K562 (cell line): ENCODE measurements around the gene PKD1L1.

ENCODE experiments used
- ESRRA ChIP-seq: fragments of 450-650 bp; IDR thresholded peaks from 2 replicates; pipeline ENCODE4 v1.6.1; 2014; ENCODE audit warnings: low read depth, mild to moderate bottlenecking, moderate library complexity, borderline replicate concordance
- MAFK ChIP-seq: IDR thresholded peaks from 2 replicates; pipeline ENCODE4 v1.6.1; 2011; ENCODE audit warnings: low read length, improper control_type of control experiment
- NFATC3 ChIP-seq: fragments of 450-650 bp; IDR thresholded peaks from 2 replicates; pipeline ENCODE4 v1.6.1; 2017; ENCODE audit warnings: mild to moderate bottlenecking
- RBM17 ChIP-seq: fragments of 200-400 bp; formaldehyde crosslinking; IDR thresholded peaks from 2 replicates; pipeline ENCODE4 v1.6.1; 2017; ENCODE audit warnings: low read depth, mild to moderate bottlenecking, low read length, borderline replicate concordance
- RERE ChIP-seq: sonication (generic); formaldehyde crosslinking; IDR thresholded peaks from 2 replicates; pipeline ENCODE4 v1.8.0; 2023; ENCODE audit warnings: missing genetic modification reagents, mild to moderate bottlenecking, borderline replicate concordance
- YY1 ChIP-seq, 3 experiments: IDR thresholded peaks; 2 replicates each; pipeline ENCODE4 v1.6.1; 2011; ENCODE audit warnings: low read length in 2 of 3, mild to moderate bottlenecking in 2 of 3, moderate library complexity in 2 of 3, borderline replicate concordance in 1 of 3, control low read depth in 1 of 3, low read depth in 1 of 3; ENCODE audit not compliant: insufficient read depth in 3 of 3, insufficient replicate concordance in 2 of 3, control insufficient read depth in 1 of 3, insufficient read length in 1 of 3; ENCODE audit errors: extremely low read depth in 1 of 3
- ZNF165 ChIP-seq: fragments of 250-450 bp; sonication (Bioruptor Pico); IDR thresholded peaks from 2 replicates; pipeline ENCODE4 v1.4.0; 2020; ENCODE audit warnings: borderline replicate concordance
- ZNF707 ChIP-seq: fragments of 250-450 bp; sonication (Bioruptor Pico); conservative IDR thresholded peaks from 2 replicates; pipeline ENCODE4 v1.8.0; 2022; ENCODE audit warnings: inconsistent platforms, mild to moderate bottlenecking, moderate library complexity

- TF ChIP-seq ZNF165 (CRISPR knock-in tag) (no peak), RBM17 (no peak), YY1 (IDR thresholded peaks at IDR 0.05; ENCODE audit: borderline replicate concordance in 1 of 3, control insufficient read depth in 1 of 3, extremely low read depth in 1 of 3, insufficient read depth in 3 of 3, insufficient read length in 1 of 3, insufficient replicate concordance in 2 of 3, low read depth in 1 of 3, low read length in 2 of 3) (no peak), ESRRA (no peak), MAFK (no peak), NFATC3 (no peak), RERE (CRISPR knock-in tag) (no peak), ZNF707 (CRISPR knock-in tag) (no peak)
Observed at GRCh38 chr7:47791682-47792081, 156.6 kb downstream of the PKD1L1 start.
